Adrenal gland (tissue), 12 donors: Measurements from ENCODE around the gene MYADML2. TPM values are rescaled to one million over a fixed set of nuclear protein-coding genes. Genes with fewer than 3 reads are reported as not detected.

ENCODE experiments used
- DNase-seq, 7 donors: peaks; one replicate each; pipeline ENCODE4 v3.0.0-alpha.2; 2019 to 2020
- H3K27ac ChIP-seq, 5 donors: fragments of 200-600 bp; sonication (generic) in 4 of 5; 1 replicate in 3 of 5; 2 replicates in 2 of 5; pipeline versions ENCODE4 v1.5.1 to v1.8.0; 2016 to 2020; ENCODE audit warnings: mild to moderate bottlenecking in 1 of 5
- H3K27me3 ChIP-seq: fragments of 200-600 bp; 2 replicates; pipeline ENCODE4 v1.8.0; 2021
- H3K36me3 ChIP-seq, 2 donors: fragments of 200-600 bp; replicated peaks in 1 of 2; 1 replicate in 1 of 2; 2 replicates in 1 of 2; pipeline versions ENCODE4 v1.5.1 to v1.8.0; 2018 to 2022
- H3K4me1 ChIP-seq, 2 donors: fragments of 200-600 bp; replicated peaks in 1 of 2; 1 replicate in 1 of 2; 2 replicates in 1 of 2; pipeline versions ENCODE4 v1.5.1 to v1.8.0; 2018 to 2021
- H3K4me3 ChIP-seq, 4 donors: fragments of 200-600 bp; sonication (generic) in 3 of 4; one replicate each; pipeline ENCODE4 v1.5.1; 2016 to 2018
- H3K9me3 ChIP-seq, 3 donors: fragments of 200-600 bp; sonication (generic) in 1 of 3; replicated peaks in 1 of 3; 1 replicate in 2 of 3; 2 replicates in 1 of 3; pipeline versions ENCODE4 v1.5.1 to v1.8.0; 2016 to 2021
- CTCF ChIP-seq, 6 experiments: fragments of 450-650 bp in 4 of 6; fragments of 200-600 bp in 2 of 6; sonication (generic) in 1 of 6; IDR thresholded peaks; 1 replicate in 5 of 6; 2 replicates in 1 of 6; pipeline versions ENCODE4 v1.5.1 to v1.8.0; 2016 to 2021; ENCODE audit warnings: antibody characterized with exemption in 6 of 6, mild to moderate bottlenecking in 2 of 6, moderate library complexity in 1 of 6
- POLR2A ChIP-seq, 2 donors: fragments of 450-650 bp; IDR thresholded peaks; one replicate each; pipeline ENCODE4 v1.6.1; 2017; ENCODE audit warnings: antibody characterized with exemption in 2 of 2, mild to moderate bottlenecking in 2 of 2, moderate library complexity in 1 of 2
- WGBS, 4 donors: extraction: QIAGEN DNeasy Blood & Tissue Kit in 2 of 4; methylation state at CpG; one replicate each; pipeline versions ENCODE4 v1.1.5 to v1.1.7; 2013 to 2017; 5-methylcytosine and 5-hydroxymethylcytosine counted together
- intact Hi-C, 2 donors: fragments of 100-400 bp; cut with DNase I; formaldehyde crosslinking; loops; one replicate each; pipeline versions ENCODE4 v1.14.1 to v1.15.0; 2022 to 2023
- polyA plus RNA-seq, 3 donors: library from polyadenylated mRNA; stranded (reverse); fragments of 200-250 nt in 2 of 3; fragments of 350-450 nt in 1 of 3; fragmentation: Illumina TruSeq in 1 of 3; extraction: RNeasy Lipid Tissue Mini Kit (QIAGEN cat#74804) in 1 of 3; gene quantifications; one replicate each; pipeline ENCODE4 v1.2.3, GENCODE V29; 2013 to 2014
- total RNA-seq, 9 donors: library from RNA; depleted of rRNA in 4 of 9; stranded (reverse); fragments of >200 nt in 4 of 9; fragments of 120-200 nt in 1 of 9; fragmentation: NEBNext Ultra II Directional in 1 of 9; extraction: Animal tissue kit (Norgen Biotek cat#: 25700) in 1 of 9; gene quantifications; one replicate each; pipeline versions ENCODE4 v1.1.0 to v1.2.4, GENCODE V29; 2013 to 2023
- donor health status: healthy with polysubstance abuse.
- donor health status: Bipolar disorder and iron deficiency.
- donor health status: DM: yes; HTN: yes; CAD: no.
- donor health status: DM: no; HTN: no; CAD: no.
- donor health status: DM: no; HTN: no; CAD: no.
- donor health status: DM: yes; HTN: yes; CAD: no.

MYADML2 gene
- total and polyA plus RNA-seq, 12 donors: not detected

- Histone ChIP-seq H3K27ac (no peak overlapping the region), H3K4me1 (no peaks in the 10 kb centered on the region), H3K27me3 (no peaks in the 10 kb centered on the region), H3K9me3 (no peaks in the 10 kb centered on the region), H3K4me3 (no peak overlapping the region), H3K36me3 (no peaks in the 10 kb centered on the region)
- 49 to 55% (median 54%) methylated on average over 12 to 13 of the region's 13 CpGs for WGBS, 4 donors
- DNase-seq: no peak
- intact Hi-C loops: no loop called here
- TF ChIP-seq POLR2A (IDR thresholded peaks at IDR 0.05): no peak
- TF ChIP-seq CTCF (IDR thresholded peaks at IDR 0.05): no peak
Measured at GRCh38 chr17:81951785-81952684, 5.0 kb upstream of the MYADML2 start.

- Histone ChIP-seq H3K4me1 (no peaks in the 10 kb centered on the region), H3K36me3 (no peaks in the 10 kb centered on the region), H3K27ac (no peak overlapping the region), H3K9me3 (no peaks in the 10 kb centered on the region), H3K27me3 (no peaks in the 10 kb centered on the region), H3K4me3 (no peak overlapping the region)
- TF ChIP-seq CTCF (IDR thresholded peaks at IDR 0.05) (no peak), POLR2A (IDR thresholded peaks at IDR 0.05) (no peak)
- WGBS, 4 donors: 85 to 90% (median 88%) methylated on average over 15 of the region's 15 CpGs
- no peak for DNase-seq
- intact Hi-C loops: no loop called here
Measured at GRCh38 chr17:81950501-81950900, 3.5 kb upstream of the MYADML2 start.

GRCh38 chr17:81948635-81949378 lies 1.8 kb upstream of the MYADML2 start:
- Histone ChIP-seq H3K27me3 (no peaks in the 10 kb centered on the region), H3K36me3 (no peaks in the 10 kb centered on the region), H3K9me3 (no peaks in the 10 kb centered on the region), H3K4me1 (no peaks in the 10 kb centered on the region), H3K27ac (no peak overlapping the region), H3K4me3 (no peak overlapping the region)
- DNase-seq: no peak
- WGBS, 4 donors: 80 to 94% (median 81%) methylated on average over 5 to 17 of the region's 17 CpGs
- intact Hi-C loops: no loop called here
- no peak for TF ChIP-seq POLR2A (IDR thresholded peaks at IDR 0.05)
- TF ChIP-seq CTCF (IDR thresholded peaks at IDR 0.05): no peak

GRCh38 chr17:81944858-81945257 lies 2.2 kb downstream of the MYADML2 start:
- intact Hi-C loops: no loop called here
- H3K27me3 ChIP-seq: no peaks in the 10 kb centered on the region
- H3K36me3 ChIP-seq: no peaks in the 10 kb centered on the region
- no peak for DNase-seq
- no peak overlapping the region for H3K27ac ChIP-seq
- no peaks in the 10 kb centered on the region for H3K9me3 ChIP-seq
- no peak overlapping the region for H3K4me3 ChIP-seq
- WGBS, 4 donors: 77 to 89% (median 80%) methylated on average over 9 of the region's 9 CpGs
- H3K4me1 ChIP-seq: no peaks in the 10 kb centered on the region
- no peak for TF ChIP-seq POLR2A (IDR thresholded peaks at IDR 0.05)
- TF ChIP-seq CTCF (IDR thresholded peaks at IDR 0.05): no peak
